Tibial artery (tissue), 4 donors: Measurements from ENCODE around the gene CD69.

ENCODE experiments used
- DNase-seq, 2 donors: peaks; one replicate each; pipeline ENCODE4 v3.0.0-alpha.2; 2019
- H3K27ac ChIP-seq, 2 donors: fragments of 200-600 bp; sonication (generic) in 1 of 2; 1 replicate in 1 of 2; 2 replicates in 1 of 2; pipeline ENCODE4 v1.5.1; 2018 to 2019; ENCODE audit warnings: mild to moderate bottlenecking in 1 of 2
- H3K27me3 ChIP-seq, 2 donors: fragments of 200-600 bp; sonication (generic) in 1 of 2; one replicate each; pipeline versions ENCODE4 v1.5.1 to v1.6.0; 2016 to 2019
- H3K36me3 ChIP-seq, 3 donors: fragments of 200-600 bp; sonication (generic) in 2 of 3; one replicate each; pipeline ENCODE4 v1.5.1; 2016 to 2019; ENCODE audit warnings: mild to moderate bottlenecking in 2 of 3
- H3K4me1 ChIP-seq, 4 donors: fragments of 200-600 bp; sonication (generic) in 2 of 4; 1 replicate in 3 of 4; 2 replicates in 1 of 4; pipeline ENCODE4 v1.5.1; 2016 to 2019
- H3K4me3 ChIP-seq, 2 donors: fragments of 200-600 bp; sonication (generic) in 1 of 2; 1 replicate in 1 of 2; 2 replicates in 1 of 2; pipeline ENCODE4 v1.5.1; 2018 to 2019; ENCODE audit warnings: mild to moderate bottlenecking in 2 of 2
- H3K9me3 ChIP-seq, 3 donors: fragments of 200-600 bp; sonication (generic) in 1 of 3; one replicate each; pipeline ENCODE4 v1.5.1; 2016 to 2019
- intact Hi-C: fragments of 100-400 bp; cut with DNase I; formaldehyde crosslinking; loops from one replicate; pipeline ENCODE4 v1.15.0; 2023; ENCODE audit warnings: low total_unique reads
- TF ChIP-seq, protein P1 (sequence below), 2 experiments: fragments of 200-600 bp in 1 of 2; fragments of 450-650 bp in 1 of 2; IDR thresholded peaks; one replicate each; pipeline ENCODE4 v1.5.1; 2017 to 2019; ENCODE audit warnings: antibody characterized with exemption in 2 of 2, mild to moderate bottlenecking in 1 of 2, moderate library complexity in 1 of 2

Gene CD69

DNA sequence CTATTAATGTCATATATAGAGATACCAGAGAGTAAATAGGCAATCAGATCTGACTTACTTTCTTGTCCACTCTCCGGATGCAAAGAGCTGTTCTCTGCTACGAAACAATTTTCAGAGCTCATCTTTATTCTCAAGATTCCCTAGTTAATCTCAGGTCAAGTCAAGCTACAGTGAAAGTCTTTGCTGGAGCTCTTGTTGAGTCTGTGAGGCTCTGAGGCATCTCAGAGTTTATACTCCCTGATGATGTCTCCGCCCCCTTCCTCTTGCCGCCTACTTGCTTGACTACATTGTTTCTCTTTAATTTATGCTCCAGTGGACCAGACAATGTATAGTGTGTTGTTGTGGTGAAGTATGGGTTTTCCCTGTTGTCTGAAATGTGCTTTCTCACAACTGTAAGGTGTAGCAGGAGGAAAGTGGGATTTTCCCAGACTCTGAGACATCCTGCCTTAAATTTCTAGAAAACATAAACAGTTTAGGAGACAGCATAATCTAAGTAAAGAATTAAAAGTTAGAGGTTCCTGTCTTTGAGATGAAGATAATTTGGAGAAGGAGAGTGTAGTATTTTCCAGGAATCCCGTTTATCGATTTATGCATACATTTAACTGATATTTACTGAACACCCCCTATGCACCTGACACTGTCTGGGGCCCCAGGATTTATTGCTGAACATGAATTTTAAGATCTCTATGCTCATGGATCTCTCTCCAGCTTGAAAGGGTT, at the start of gene CD69:
CD69 (minus strand) TSS at position 203 of the 720 bp plus-strand sequence; CDS start at position 122, 81 bp downstream.
- intact Hi-C loops, result no loop called here
- Histone ChIP-seq H3K27me3 (no peaks in the 10 kb centered on the region), H3K4me3 (no peak within 1 kb of the TSS), H3K36me3 (no peaks in the 10 kb centered on the region), H3K4me1 (no peaks in the 10 kb centered on the region), H3K27ac (no peak within 1 kb of the TSS), H3K9me3 (no peaks in the 10 kb centered on the region)
- TF ChIP-seq, protein P1, sequence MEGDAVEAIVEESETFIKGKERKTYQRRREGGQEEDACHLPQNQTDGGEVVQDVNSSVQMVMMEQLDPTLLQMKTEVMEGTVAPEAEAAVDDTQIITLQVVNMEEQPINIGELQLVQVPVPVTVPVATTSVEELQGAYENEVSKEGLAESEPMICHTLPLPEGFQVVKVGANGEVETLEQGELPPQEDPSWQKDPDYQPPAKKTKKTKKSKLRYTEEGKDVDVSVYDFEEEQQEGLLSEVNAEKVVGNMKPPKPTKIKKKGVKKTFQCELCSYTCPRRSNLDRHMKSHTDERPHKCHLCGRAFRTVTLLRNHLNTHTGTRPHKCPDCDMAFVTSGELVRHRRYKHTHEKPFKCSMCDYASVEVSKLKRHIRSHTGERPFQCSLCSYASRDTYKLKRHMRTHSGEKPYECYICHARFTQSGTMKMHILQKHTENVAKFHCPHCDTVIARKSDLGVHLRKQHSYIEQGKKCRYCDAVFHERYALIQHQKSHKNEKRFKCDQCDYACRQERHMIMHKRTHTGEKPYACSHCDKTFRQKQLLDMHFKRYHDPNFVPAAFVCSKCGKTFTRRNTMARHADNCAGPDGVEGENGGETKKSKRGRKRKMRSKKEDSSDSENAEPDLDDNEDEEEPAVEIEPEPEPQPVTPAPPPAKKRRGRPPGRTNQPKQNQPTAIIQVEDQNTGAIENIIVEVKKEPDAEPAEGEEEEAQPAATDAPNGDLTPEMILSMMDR (IDR thresholded peaks at IDR 0.05), result no peak
- DNase-seq, result no peak

DNA sequence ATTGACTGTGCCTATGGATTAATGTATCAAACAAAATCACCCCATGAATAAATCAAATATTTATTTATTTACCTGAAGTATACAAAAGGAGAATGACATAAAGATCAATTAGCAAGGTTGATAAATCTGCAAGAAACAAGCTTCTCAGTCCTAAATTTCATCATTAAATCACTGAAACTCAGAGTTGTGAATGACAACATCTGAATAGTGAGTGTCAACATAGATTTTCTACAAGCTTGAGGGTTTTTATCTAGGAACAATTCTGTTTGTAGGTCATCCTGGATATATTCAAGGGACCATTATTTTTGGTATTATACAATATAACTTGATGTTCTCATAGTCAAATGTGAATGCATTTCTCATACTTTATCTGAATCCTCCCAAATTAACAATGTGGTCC, 49.2 kb upstream of the CD69 start:
- Histone ChIP-seq H3K27ac (no peak overlapping the region), H3K36me3 (no peaks in the 10 kb centered on the region), H3K4me1 (no peaks in the 10 kb centered on the region), H3K4me3 (no peak overlapping the region), H3K27me3 (no peaks in the 10 kb centered on the region), H3K9me3 (no peaks in the 10 kb centered on the region)
- TF ChIP-seq, protein P1 (IDR thresholded peaks at IDR 0.05), result no peak
- intact Hi-C loops, result no loop called here
- DNase-seq, result no peak

DNA sequence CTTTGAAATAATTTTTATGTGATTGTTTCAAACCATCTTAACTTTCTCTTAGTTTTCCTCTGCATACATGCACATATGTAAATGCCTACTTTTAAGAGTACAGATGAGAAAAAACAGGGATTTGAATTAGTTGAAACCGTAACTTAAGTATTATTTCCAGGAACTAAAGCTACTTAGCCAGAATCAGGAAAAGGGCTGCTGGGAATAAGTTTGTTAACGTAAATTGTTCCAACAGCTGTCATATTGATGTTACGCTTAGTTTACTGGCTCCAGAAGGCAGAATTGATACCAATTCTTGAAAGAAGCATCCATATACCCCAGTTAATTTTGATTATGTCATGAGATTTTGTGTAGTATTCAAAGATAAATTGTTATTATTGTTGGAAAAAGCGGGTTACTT, 48.6 kb upstream of the CD69 start:
- H3K4me3 ChIP-seq, result no peak overlapping the region
- TF ChIP-seq, protein P1 (IDR thresholded peaks at IDR 0.05), result no peak
- H3K9me3 ChIP-seq, result no peaks in the 10 kb centered on the region
- no peaks in the 10 kb centered on the region for H3K27me3 ChIP-seq
- DNase-seq, result no peak
- H3K36me3 ChIP-seq, result no peaks in the 10 kb centered on the region
- H3K27ac ChIP-seq, result no peak overlapping the region
- H3K4me1 ChIP-seq, result no peaks in the 10 kb centered on the region
- intact Hi-C loops, result no loop called here

DNA sequence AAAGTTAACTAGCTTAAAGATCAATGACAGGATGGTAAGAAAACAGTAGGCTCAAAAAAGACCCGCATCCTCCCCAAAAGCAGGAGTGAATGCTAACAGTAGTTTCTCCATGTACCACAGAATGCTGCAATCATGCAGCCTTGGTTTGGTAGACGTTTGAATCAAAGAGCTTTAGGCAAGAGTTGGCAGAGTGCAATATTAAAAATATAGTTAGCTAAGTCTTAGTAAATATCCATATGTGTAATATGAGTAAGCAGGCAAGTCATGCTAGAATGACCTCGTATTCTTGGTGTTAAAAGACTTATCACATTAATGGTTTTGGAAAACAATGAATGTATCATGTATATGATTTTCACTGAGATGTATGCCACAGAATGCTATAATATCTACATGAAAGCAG, 47.8 kb upstream of the CD69 start:
- TF ChIP-seq, protein P1 (IDR thresholded peaks at IDR 0.05), result no peak
- Histone ChIP-seq H3K4me1 (no peaks in the 10 kb centered on the region), H3K9me3 (no peaks in the 10 kb centered on the region), H3K27ac (no peak overlapping the region), H3K4me3 (no peak overlapping the region), H3K36me3 (no peaks in the 10 kb centered on the region), H3K27me3 (no peaks in the 10 kb centered on the region)
- intact Hi-C loops, result no loop called here
- no peak for DNase-seq

DNA sequence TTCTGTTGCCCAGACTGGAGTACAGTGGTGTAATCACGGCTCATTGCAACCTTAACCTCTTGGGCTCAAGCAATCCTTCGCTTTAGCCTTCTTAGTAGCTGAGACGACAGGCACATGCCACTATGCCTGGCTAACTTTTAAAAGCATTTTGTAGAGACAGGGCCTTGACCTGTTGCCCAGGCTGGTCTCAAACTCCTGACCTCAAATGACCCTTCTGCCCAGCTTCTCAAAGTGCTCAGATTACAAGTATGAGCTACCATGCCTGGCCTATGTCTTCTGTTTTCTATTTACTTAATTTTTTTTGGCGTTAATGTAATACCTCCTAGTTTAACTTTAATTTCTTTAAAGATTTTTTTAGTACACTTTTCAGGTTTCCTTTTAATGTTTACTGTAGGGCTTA, 46.0 kb upstream of the CD69 start:
- TF ChIP-seq, protein P1 (IDR thresholded peaks at IDR 0.05), result no peak
- Histone ChIP-seq H3K4me1 (no peaks in the 10 kb centered on the region), H3K27me3 (no peaks in the 10 kb centered on the region), H3K4me3 (no peak overlapping the region), H3K9me3 (no peaks in the 10 kb centered on the region), H3K36me3 (no peaks in the 10 kb centered on the region), H3K27ac (no peak overlapping the region)
- intact Hi-C loops, result no loop called here
- DNase-seq, result no peak
